Hepatocyte (in vitro differentiated cells): Measurements from ENCODE around the gene ACSS1. TPM values are rescaled to one million over a fixed set of nuclear protein-coding genes. Genes with fewer than 3 reads are reported as not detected.

Experiments
- DNase-seq: peaks from one replicate; pipeline ENCODE4 v3.0.0-alpha.2; 2016; ENCODE audit warnings: low spot score
- H2AFZ ChIP-seq: fragments of 200-600 bp; sonication (generic); 2 replicates; pipeline ENCODE4 v1.6.0; 2016; ENCODE audit warnings: antibody characterized with exemption, mild to moderate bottlenecking
- H3K27ac ChIP-seq: fragments of 200-600 bp; sonication (generic); 2 replicates; pipeline ENCODE4 v1.5.1; 2016; ENCODE audit warnings: mild to moderate bottlenecking
- H3K27me3 ChIP-seq: fragments of 200-600 bp; sonication (generic); 2 replicates; pipeline ENCODE4 v1.6.1; 2016
- H3K36me3 ChIP-seq: fragments of 200-600 bp; sonication (generic); replicated peaks from 2 replicates; pipeline ENCODE4 v1.5.1; 2016; ENCODE audit warnings: low read depth; ENCODE audit not compliant: insufficient read depth
- H3K4me1 ChIP-seq: fragments of 200-600 bp; sonication (generic); 2 replicates; pipeline ENCODE4 v1.5.1; 2016; ENCODE audit warnings: mild to moderate bottlenecking, moderate library complexity; ENCODE audit not compliant: insufficient read depth
- H3K4me2 ChIP-seq: fragments of 200-600 bp; sonication (generic); 2 replicates; pipeline ENCODE4 v1.6.0; 2016
- H3K4me3 ChIP-seq: fragments of 200-600 bp; sonication (generic); 2 replicates; pipeline ENCODE4 v1.5.1; 2016; ENCODE audit warnings: mild to moderate bottlenecking
- H3K79me2 ChIP-seq: fragments of 200-600 bp; sonication (generic); 2 replicates; pipeline ENCODE4 v1.6.0; 2017; ENCODE audit warnings: mild to moderate bottlenecking
- H3K9me2 ChIP-seq: fragments of 200-600 bp; sonication (generic); replicated peaks from 2 replicates; pipeline ENCODE4 v1.6.0; 2017; ENCODE audit warnings: mild to moderate bottlenecking; ENCODE audit not compliant: insufficient read depth
- H3K9me3 ChIP-seq: fragments of 200-600 bp; sonication (generic); 2 replicates; pipeline ENCODE4 v1.5.1; 2016; ENCODE audit warnings: low read depth, mild to moderate bottlenecking
- H4K20me1 ChIP-seq: fragments of 200-600 bp; sonication (generic); 2 replicates; pipeline ENCODE4 v1.6.0; 2016; ENCODE audit warnings: mild to moderate bottlenecking; ENCODE audit not compliant: insufficient read depth, poor library complexity, severe bottlenecking
- EZH2 ChIP-seq: fragments of 200-600 bp; sonication (generic); IDR thresholded peaks from 2 replicates; pipeline ENCODE4 v1.6.1; 2016; ENCODE audit warnings: antibody characterized with exemption, mild to moderate bottlenecking, borderline replicate concordance
- EZH2phosphoT487 ChIP-seq: fragments of 200-600 bp; sonication (generic); IDR thresholded peaks from one replicate; pipeline ENCODE4 v1.6.1; 2018; ENCODE audit warnings: antibody characterized with exemption, mild to moderate bottlenecking, low read depth, moderate library complexity; ENCODE audit not compliant: unreplicated experiment, severe bottlenecking
- WGBS: methylation state at CpG from one replicate; pipeline ENCODE4 v1.1.6; 2016; ENCODE audit warnings: low lambda C conversion rate; ENCODE audit errors: missing lambda C conversion rate; 5-methylcytosine and 5-hydroxymethylcytosine counted together
- polyA plus RNA-seq: library from polyadenylated mRNA; unstranded; fragments of >200 nt; fragmentation: Nextera tagmentation; extraction: Ambion mirVana; gene quantifications from 2 replicates; pipeline ENCODE4 v1.2.1, GENCODE V29; 2016
- total RNA-seq: library from RNA; depleted of rRNA; stranded (reverse); fragments of >200 nt; gene quantifications from 2 replicates; pipeline ENCODE4 v1.2.3, GENCODE V29; 2014
- TF ChIP-seq, protein P1 (sequence below): fragments of 200-600 bp; sonication (generic); IDR thresholded peaks from 2 replicates; pipeline ENCODE4 v1.5.1; 2016; ENCODE audit warnings: antibody characterized with exemption, mild to moderate bottlenecking; ENCODE audit not compliant: poor library complexity

The ACSS1 gene
- total and polyA plus RNA-seq, 2 experiments from 2014 or later, result 20.5 to 37.7 TPM

DNA sequence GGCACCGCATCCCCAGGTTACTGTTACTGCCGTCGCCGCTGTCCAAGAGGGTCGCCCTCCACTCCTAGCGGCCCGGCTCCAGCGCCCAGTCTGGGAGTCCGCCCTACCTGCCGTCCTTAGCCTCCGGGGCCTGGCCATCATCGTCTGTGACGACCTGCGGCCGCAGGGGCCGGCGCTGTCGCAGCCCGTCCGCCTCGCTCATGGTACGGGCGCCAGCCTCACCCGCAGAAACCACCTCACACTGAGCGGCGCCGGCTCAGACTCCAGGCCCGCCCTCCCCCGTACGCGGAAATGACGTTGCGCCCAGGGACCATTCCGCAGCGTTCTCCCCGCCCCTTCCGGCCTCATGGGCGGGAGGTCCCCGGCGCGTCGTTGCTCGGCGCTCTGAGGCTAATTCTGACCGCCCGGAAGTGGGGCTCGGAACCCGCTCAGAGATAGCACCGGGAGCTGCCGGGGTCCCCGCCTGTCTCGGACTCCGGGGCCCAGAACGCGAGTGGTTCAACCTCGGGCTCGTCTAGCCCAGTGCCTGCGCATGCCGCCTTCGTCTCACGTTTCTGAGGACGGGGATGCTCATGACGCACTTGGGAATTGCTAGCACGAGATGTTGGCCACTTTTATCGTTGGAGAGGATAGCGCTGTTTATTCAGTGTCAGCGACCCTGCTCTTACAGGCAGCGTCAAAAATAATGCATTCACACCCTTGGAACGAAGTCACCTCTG lies 65.3 kb downstream of the ACSS1 start, which contains the start of gene APMAP:
Gene APMAP, minus strand, starts transcription at position 265 of the 719 bp plus-strand sequence. Its CDS starts 63 bp downstream, at position 202.
- DNase-seq, result peak; percentile 97
- H3K27me3 ChIP-seq, result no peaks in the 10 kb centered on the region
- TF ChIP-seq, protein P1, sequence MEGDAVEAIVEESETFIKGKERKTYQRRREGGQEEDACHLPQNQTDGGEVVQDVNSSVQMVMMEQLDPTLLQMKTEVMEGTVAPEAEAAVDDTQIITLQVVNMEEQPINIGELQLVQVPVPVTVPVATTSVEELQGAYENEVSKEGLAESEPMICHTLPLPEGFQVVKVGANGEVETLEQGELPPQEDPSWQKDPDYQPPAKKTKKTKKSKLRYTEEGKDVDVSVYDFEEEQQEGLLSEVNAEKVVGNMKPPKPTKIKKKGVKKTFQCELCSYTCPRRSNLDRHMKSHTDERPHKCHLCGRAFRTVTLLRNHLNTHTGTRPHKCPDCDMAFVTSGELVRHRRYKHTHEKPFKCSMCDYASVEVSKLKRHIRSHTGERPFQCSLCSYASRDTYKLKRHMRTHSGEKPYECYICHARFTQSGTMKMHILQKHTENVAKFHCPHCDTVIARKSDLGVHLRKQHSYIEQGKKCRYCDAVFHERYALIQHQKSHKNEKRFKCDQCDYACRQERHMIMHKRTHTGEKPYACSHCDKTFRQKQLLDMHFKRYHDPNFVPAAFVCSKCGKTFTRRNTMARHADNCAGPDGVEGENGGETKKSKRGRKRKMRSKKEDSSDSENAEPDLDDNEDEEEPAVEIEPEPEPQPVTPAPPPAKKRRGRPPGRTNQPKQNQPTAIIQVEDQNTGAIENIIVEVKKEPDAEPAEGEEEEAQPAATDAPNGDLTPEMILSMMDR, result no peak
- TF ChIP-seq EZH2, result no peak
- H3K4me2 ChIP-seq, result peak within 1 kb of the TSS; percentile 93
- H4K20me1 ChIP-seq, result peaks cover 7% of the 10 kb centered on the region
- no peaks in the 10 kb centered on the region for H3K36me3 ChIP-seq
- H3K4me3 ChIP-seq, result peak within 1 kb of the TSS; percentile 65
- no peaks in the 10 kb centered on the region for H3K9me3 ChIP-seq
- H3K9me2 ChIP-seq, result no peaks in the 10 kb centered on the region
- peaks cover 43% of the 10 kb centered on the region for H3K79me2 ChIP-seq
- peak within 1 kb of the TSS; percentile 96 for H3K27ac ChIP-seq
- peaks cover 9% of the 10 kb centered on the region for H3K4me1 ChIP-seq
- WGBS, result under 1% methylated on average over 65 of the region's 69 CpGs
- peak within 1 kb of the TSS; percentile 87 for H2AFZ ChIP-seq

DNA sequence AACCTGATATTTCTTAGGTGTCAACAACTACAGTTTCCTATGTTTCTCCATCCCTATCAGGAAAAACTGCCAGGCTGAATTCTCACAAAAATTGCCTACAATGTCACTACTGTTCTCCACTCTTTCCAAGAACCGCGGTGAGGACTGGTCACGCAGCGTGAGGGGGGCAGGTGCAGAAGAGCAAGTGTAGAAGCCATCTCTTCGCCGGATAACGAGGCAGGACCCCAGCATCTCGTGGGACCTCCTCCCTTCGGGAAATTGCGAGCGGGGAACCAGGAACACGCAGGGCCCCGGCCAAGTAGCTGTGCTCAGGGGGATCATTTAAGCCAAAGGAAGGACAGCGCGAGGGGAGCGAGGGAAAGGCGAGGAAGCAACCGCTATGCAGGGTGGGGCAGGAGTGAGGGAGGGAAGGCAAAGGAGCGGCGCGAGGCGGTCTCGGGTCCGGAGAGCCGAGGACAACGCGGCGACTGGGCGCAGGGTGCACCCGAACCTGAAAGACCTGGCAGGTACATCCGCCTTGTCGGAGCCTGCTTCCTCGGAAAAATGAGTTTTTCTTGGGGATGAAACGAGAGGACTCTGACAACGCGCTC lies 65.9 kb downstream of the ACSS1 start:
- peak; percentile 54 for DNase-seq
- Histone ChIP-seq H4K20me1 (peaks cover 7% of the 10 kb centered on the region), H3K36me3 (no peaks in the 10 kb centered on the region), H3K9me3 (no peaks in the 10 kb centered on the region), H3K27me3 (no peaks in the 10 kb centered on the region), H3K4me3 (peak overlapping the region; percentile 65), H3K4me1 (peaks cover 9% of the 10 kb centered on the region), H3K79me2 (peaks cover 47% of the 10 kb centered on the region), H3K27ac (peak overlapping the region; percentile 96), H2AFZ (peak overlapping the region; percentile 87), H3K4me2 (peak overlapping the region; percentile 93), H3K9me2 (no peaks in the 10 kb centered on the region)
- TF ChIP-seq, protein P1, result no peak
- TF ChIP-seq EZH2 (no peak), EZH2phosphoT487 (no peak)
- under 1% methylated on average over 31 of the region's 36 CpGs for WGBS

DNA sequence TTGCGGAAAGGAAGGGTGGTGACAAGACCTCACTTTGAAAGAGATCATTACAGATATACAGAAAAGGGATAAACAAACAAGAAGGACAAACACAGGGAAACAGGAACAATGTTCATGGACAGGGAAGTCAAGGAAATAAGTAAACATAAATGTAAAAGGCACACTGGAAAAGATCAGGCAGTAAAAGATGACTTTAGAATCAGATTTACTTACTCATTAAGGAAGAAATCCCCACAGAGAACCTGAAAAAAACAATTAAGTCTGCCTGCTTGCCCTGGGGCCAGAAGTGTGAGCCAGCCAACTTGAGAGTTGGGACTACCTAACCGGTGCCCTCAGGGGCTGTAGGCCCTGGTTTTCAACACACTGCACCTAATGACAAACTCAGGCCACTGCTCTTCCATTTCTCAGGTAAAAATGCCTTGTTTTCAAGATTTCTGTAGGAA lies 67.1 kb downstream of the ACSS1 start:
- Histone ChIP-seq H3K27me3 (no peaks in the 10 kb centered on the region), H2AFZ (no peak overlapping the region), H3K79me2 (peaks cover 54% of the 10 kb centered on the region), H3K9me3 (no peaks in the 10 kb centered on the region), H3K27ac (no peak overlapping the region), H3K36me3 (no peaks in the 10 kb centered on the region), H3K4me3 (no peak overlapping the region), H3K4me1 (peaks cover 9% of the 10 kb centered on the region), H3K9me2 (no peaks in the 10 kb centered on the region), H3K4me2 (peak overlapping the region; percentile 93), H4K20me1 (peaks cover 7% of the 10 kb centered on the region)
- DNase-seq, result no peak
- TF ChIP-seq, protein P1, result no peak
- TF ChIP-seq EZH2 (no peak), EZH2phosphoT487 (no peak)
- 62% methylated on average over 2 of the region's 2 CpGs for WGBS
